ENCODE measurements around the gene DGKE.
A peak's percentile ranks its signal among the peaks of the same experiment; 100 is the strongest.

Gene DGKE

GRCh38 chr17:56892333-56892732, 58.4 kb downstream of the DGKE start:
- DNase-seq, result no peak

GRCh38 chr17:56893503-56893902, 59.6 kb downstream of the DGKE start:
- peak; percentile 14 to 45 for DNase-seq

- no peak for DNase-seq
Observed at GRCh38 chr17:56894859-56895455, 61.0 kb downstream of the DGKE start.

DNA sequence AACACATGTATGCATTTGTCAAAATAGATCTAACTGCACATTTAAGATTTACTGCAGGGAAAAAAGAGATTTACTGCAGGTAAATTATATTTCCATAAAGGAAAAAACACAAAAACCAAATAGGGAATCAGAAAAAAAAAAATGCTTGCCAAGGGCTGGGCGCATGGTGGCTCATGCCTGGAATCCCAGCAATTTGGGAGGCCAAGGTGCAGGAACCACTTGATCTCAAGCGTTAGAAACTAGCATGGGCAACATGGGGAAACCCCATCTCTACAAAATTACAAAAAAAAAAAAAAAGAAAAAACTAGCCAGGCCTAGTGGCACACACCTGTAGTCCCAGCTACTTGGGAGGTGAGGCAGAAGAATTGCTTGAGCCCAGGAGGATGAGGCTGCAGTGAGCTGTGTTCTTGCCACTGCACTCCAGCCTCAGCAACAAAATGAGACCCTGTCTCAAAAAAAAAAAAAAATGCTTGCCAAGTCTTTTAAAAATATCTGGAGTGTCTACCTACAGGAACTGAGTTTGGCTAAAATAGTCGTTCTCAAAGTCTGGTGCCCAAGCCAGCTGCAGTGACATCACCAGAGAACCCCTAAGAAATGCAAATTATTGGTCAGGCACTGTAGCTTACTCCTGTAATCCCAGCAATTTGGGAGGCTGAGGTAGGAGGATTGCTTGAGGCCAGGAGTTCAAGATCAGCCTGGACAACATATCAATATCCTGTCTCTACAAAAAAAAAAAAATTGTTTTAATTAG, 62.4 kb downstream of the DGKE start:
- DNase-seq, result no peak

- no peak for DNase-seq
Observed at GRCh38 chr17:56896968-56897359, 63.0 kb downstream of the DGKE start.

DNA sequence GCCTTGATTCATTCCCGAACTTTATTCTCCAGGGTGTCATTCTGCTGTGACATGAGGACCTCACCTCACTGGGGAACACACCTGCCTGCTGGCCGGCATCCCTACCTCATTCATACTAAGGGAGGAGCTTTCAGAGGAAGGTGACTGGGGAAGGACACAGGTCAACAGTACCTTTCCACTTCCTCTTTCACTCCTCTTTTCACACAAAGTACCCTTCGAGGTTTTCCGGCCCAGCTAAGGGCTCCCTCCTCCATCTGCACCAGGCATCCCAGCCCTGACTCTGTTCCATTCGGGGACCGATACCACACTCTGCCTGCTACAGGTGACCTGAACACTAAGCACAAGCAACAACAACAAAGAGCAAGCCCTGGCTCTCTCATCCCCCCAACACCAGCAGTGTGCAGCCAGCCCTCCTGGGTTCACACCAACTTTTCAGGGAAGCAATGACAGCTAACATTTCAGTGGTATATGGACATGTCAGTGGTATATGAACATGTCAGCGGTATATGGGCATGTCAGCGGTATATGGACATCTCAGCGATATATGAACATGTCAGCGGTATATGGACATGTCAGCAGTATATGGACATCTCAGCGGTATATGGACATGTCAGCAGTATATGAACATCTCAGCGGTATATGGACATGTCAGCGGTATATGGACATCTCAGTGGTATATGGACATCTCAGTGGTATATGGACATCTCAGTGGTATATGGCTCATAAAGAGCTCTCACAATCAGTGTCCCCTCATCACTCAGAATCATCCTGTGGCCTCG, 63.9 kb downstream of the DGKE start:
- no peak for DNase-seq

DNA sequence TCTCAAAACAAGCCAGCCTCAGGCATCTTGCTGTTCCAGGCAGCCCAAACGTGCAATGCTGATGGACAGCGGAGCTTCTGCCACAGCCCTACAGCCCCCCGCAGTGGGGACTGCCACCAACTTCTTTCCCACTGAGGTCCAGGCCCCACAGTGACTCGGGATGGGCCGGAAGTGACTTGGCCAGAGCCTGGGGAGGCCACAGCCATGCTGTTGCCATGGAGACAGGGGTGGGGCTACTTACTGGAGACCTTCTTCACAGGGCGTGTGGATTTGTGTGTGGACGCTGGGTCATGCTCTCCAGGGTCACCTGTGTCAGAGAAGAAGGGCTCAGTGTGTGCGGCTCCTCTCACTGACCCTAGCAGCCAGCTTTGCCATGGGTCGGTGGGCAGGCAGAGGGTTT, 64.9 kb downstream of the DGKE start:
- no peak for DNase-seq

DNA sequence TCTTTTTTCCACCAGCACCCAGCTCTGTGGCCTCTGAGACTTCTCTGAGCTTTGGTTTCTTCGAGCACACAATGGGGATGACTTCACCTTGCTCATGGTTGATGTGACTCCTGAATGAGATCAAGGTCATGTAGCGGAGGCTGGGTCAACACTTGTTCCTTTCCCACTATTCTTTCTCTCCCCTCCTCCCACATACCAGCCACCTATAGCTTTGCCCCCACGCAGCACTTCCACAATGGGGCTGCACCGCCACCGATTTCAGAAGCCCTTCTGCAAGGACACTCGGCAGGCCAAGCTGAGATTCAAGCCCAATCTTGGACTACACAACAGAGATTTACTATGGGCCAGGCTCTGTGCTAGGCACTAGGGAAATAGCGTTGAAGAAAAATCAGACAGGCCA, 65.5 kb downstream of the DGKE start:
- DNase-seq, result no peak

DNA sequence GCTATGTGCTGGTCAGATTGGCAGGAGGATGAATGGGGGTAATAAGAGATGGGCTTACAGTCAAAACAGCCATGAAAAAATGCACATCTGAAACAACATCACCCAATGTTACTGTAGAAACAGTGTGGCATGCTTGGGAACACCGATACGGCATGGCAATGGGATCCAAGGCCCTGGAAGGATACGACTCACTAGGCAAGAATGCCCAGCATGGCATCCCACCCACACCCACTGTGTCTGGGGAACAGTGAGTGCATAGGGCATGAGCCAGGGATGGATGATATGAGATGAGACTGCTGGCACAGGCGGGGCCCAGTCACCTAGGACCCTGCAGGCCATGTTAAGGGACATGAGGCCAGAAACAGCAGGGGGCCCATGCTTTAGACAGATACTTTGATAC, 68.4 kb downstream of the DGKE start:
- DNase-seq, result no peak

GRCh38 chr17:56903560-56903959, 69.6 kb downstream of the DGKE start:
- DNase-seq, result no peak

- DNase-seq, result no peak
Observed at GRCh38 chr17:56908001-56908542, 74.1 kb downstream of the DGKE start.

DNA sequence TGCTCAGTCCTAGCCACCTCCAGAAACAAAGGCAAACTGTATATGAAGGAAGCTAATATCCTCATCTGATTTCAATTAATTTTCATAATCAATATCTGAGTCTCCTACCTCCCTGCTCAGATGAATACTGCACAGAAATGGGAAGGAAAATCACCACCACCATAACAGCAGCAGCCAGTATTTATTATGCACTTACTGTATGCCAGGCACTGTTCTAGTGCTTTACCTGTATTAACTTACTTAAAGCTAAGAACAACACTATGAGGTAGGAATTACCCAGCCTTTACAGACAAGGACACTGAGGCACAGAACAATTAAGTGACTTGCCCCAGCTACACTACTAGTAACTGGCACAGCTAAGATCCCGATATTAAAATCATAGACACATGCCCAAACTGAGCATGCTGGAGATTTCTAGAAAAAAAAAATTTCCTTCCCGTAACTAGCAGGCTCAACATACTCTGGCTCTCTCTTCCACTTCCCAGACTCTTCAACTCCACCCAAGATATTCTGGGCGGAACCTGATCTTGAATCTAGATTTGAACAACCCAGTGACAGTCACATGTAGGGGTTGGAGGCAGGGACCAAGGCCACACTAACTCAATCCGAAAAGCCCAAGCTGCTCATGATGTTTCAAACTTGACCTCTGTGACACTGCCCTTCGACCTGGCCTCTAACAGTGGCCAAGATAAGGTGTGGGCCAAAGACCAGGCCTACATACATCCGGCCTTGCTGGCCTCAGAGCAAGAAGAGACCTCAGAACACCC, 76.0 kb downstream of the DGKE start:
- no peak for DNase-seq

GRCh38 chr17:56910509-56911235, 76.7 kb downstream of the DGKE start:
- DNase-seq, result no peak

GRCh38 chr17:56912105-56912999, 78.4 kb downstream of the DGKE start:
- DNase-seq, result no peak

DNA sequence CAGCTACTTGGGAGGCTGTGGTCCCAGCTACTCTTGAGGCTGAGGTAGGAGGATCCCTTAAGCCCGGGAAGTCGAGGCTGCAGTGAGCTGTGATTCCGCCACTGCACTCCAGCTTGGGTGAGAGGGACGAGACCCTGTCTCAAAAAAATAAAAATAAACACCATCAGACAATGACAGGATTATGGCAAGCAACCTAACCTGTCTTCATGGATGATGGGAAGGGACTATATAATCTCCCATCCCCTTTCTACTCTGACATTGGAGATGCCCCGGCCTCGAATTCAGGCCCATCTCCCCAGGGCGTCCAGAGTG, 79.0 kb downstream of the DGKE start:
- DNase-seq, result no peak

DNA sequence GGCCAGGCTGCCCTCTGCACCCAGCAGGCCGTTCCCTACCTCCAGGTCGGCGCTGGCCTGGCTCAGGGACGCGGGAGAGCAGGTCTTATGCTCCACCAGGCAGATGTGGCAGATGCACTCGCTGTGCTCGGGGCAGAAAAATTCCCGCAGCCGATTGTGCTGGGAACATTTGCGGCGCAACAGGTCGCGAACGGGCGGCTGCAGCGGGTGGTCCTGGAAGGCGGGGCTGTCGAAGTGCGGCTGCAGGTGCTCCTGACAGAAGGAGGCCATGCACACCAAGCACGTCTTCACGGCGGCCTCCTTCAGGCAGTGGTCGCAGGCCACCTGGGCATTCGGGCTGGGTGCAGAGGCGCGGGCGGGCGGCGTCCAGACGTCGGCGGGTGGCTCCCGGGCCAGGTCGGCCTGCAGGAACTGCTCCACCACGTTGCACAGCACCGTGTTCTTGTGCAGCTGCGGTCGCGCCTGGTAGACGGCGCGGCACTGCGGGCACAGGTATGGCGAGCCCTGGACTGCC, 79.5 kb downstream of the DGKE start:
- peak in 1 of 2 experiments; percentile 19 for DNase-seq

DNA sequence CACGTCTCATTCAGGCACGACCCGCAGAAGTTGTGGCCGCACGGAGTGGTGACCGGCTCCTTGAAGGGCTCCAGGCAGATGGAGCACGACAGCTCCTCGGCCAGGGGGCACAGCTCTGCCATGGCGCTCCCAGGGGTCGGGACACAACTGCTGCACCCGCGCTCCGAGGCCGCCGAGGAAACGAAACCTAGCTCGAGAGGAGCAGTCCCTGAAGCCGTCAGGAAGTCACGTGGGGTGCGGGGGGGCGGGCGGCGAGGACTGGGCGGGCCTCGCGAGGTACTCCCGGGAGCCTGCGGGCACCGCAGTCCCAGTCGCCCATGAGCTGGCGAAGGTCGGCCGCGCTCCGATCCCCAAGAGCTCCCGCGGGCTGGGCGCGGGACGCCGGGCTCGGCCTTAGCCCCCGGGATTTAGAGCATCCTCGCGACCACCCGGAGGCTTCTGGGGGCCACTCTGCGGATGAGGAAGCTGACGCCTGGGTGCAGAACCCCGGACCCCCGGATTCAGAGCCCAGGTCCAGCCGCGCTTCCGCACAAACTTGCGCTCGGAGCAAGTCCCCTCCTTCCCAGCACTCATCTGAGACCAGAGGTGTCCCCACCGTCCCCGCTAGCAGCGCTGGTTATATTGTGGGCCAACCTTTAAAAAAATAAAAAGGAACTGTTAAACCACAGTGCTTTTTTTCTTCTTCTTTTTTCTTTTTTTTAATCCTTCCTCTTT, 80.1 kb downstream of the DGKE start, which contains the start of gene TRIM25:
TSS of gene TRIM25 (minus strand) at position 183 of the 714 bp plus-strand sequence. CDS start at position 122, 61 bp downstream.
- peak; percentile 76 to 88 for DNase-seq

DNA sequence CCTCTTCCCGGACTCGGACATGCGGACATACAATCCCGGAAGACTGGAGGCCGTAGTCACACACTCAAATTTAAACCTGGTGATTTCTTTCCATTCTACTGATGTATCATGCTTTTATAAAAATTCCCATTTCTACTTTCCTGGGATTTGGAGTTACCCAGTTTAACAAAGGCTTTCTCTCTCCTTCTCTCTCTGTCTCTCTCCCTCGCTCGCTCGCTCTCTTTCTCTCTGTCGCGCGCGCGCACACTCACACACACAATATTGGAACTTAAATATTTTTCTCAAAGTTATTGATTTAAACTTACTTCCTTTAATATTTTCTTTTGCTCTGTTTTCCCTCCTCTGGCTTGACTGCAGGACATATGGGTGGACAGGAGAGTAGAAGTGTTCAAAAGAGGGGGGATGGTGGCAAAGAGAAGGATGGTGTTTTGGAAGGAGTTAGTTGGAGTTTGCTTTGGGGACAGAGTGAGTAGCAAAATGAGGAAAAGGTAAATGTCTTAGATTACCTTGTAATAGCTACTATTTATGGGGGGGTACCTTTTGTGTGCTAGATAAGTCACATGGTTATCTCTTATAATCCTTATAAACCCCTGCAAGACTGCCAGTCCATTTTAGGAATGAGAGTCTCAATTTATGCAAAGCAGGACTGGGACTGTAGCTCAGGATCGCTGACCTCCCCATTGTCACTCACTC, 80.8 kb downstream of the DGKE start:
- DNase-seq, result no peak

DNA sequence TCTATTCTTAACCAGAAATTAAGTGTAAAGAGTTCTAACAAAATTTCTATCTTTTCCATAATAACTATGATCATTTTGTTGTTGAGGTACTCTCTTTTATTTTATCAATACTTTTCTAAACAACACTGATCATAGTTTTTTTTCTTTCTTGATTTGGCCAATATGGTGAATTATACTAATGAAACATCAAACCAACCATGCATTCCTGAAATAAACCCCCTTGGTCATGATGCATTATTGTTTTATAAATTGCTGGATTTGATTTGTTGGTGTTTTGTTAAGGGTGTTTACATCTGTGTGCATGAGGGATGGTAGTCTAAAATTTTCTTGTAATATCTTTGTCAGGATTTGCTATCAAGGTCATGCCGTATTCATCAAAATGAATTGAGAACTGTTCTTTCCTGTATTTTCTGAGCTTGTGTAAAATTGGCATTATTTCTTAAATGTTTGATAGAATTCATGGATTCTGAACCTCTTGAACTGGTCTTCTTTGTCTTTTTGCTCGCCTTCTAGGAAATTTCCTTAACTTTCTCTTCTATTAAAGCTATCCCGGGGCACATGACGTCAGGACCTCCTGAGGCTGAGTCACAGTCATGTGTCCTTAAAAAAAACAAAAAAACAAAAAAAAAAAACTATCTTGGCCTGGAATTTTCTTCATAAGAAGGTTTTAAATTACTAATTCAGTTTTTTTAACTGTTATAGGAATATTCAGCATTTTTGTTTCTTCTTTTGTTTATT, 83.8 kb downstream of the DGKE start:
- no peak for DNase-seq

All from NCI-H187 (cell line).